Loucy (cell line): ENCODE results near the gene TPCN1.

ENCODE experiments used
- EZH2phosphoT487 ChIP-seq: fragments of 200-600 bp; IDR thresholded peaks from 2 replicates; pipeline ENCODE4 v1.6.1; 2018; ENCODE audit warnings: antibody characterized with exemption, mild to moderate bottlenecking, moderate library complexity, borderline replicate concordance
- TF ChIP-seq, protein P1 (sequence below): fragments of 200-600 bp; sonication (generic); conservative IDR thresholded peaks from 2 replicates; pipeline ENCODE4 v1.5.1; 2014; ENCODE audit warnings: mild to moderate bottlenecking, antibody characterized with exemption, low read length

DNA sequence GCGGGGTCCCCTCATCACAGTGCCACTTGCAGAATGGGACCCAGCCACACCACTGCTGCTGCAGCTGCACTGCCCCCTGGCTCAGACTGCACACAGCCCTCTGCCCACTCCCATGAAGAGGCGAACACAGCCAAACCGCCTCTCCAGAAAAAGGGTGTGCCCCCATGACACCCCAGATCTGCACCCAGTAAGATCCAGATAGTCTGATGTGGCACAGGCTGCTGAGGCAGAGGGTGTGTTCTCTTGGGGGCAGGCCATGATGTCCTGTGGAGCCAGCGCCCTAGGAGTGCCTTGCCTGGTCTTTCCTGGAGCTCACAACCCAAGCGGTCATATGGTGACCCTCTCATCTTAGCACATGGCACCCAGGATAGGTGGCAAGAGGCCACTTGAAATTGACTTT lies 69.2 kb downstream of the TPCN1 start:
- TF ChIP-seq, protein P1, sequence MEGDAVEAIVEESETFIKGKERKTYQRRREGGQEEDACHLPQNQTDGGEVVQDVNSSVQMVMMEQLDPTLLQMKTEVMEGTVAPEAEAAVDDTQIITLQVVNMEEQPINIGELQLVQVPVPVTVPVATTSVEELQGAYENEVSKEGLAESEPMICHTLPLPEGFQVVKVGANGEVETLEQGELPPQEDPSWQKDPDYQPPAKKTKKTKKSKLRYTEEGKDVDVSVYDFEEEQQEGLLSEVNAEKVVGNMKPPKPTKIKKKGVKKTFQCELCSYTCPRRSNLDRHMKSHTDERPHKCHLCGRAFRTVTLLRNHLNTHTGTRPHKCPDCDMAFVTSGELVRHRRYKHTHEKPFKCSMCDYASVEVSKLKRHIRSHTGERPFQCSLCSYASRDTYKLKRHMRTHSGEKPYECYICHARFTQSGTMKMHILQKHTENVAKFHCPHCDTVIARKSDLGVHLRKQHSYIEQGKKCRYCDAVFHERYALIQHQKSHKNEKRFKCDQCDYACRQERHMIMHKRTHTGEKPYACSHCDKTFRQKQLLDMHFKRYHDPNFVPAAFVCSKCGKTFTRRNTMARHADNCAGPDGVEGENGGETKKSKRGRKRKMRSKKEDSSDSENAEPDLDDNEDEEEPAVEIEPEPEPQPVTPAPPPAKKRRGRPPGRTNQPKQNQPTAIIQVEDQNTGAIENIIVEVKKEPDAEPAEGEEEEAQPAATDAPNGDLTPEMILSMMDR = no peak
- no peak for TF ChIP-seq EZH2phosphoT487
